DND-41 (cell line): ENCODE measurements around the gene TRERF1.

Experiments used
- ATAC-seq: fragments of 200-7000 bp; cut with Tn5 transposase; 3 replicates; pipeline ENCODE4 v1.9.1; 2021; ENCODE audit warnings: low read depth; ENCODE audit not compliant: insufficient read depth
- DNase-seq: peaks from one replicate; pipeline ENCODE4 v3.0.0-alpha.2; 2020
- H2AFZ ChIP-seq: 2 replicates; pipeline ENCODE4 v1.6.0; 2012; ENCODE audit warnings: low read depth, low read length
- H3K27ac ChIP-seq: 2 replicates; pipeline ENCODE4 v1.5.1; 2012; ENCODE audit warnings: low read length, inconsistent platforms
- H3K27me3 ChIP-seq: fragments of 200-600 bp; sonication (generic); 2 replicates; pipeline ENCODE4 v1.6.0; 2012; ENCODE audit warnings: low read length, mild to moderate bottlenecking, inconsistent platforms; ENCODE audit not compliant: insufficient read depth, poor library complexity
- H3K36me3 ChIP-seq: 2 replicates; pipeline ENCODE4 v1.5.1; 2012; ENCODE audit warnings: low read length, inconsistent platforms; ENCODE audit not compliant: insufficient read depth
- H3K4me1 ChIP-seq: 2 replicates; pipeline ENCODE4 v1.5.1; 2012; ENCODE audit warnings: mild to moderate bottlenecking, low read length; ENCODE audit not compliant: insufficient read depth
- H3K4me2 ChIP-seq: 2 replicates; pipeline ENCODE4 v1.6.0; 2012; ENCODE audit warnings: mild to moderate bottlenecking, moderate library complexity, low read length, inconsistent platforms; ENCODE audit not compliant: insufficient read depth
- H3K4me3 ChIP-seq, 2 experiments: fragments of 200-600 bp in 1 of 2; shearing (Covaris generic) in 1 of 2; 2 replicates each; pipeline ENCODE4 v1.5.1; 2012 to 2016; ENCODE audit warnings: inconsistent platforms in 2 of 2, low read length in 2 of 2, mild to moderate bottlenecking in 2 of 2, low read depth in 1 of 2, moderate library complexity in 1 of 2
- H3K79me2 ChIP-seq: 2 replicates; pipeline ENCODE4 v1.6.0; 2012; ENCODE audit warnings: low read length, inconsistent platforms; ENCODE audit not compliant: insufficient read depth
- H3K9ac ChIP-seq: 2 replicates; pipeline ENCODE4 v1.6.0; 2012; ENCODE audit warnings: low read depth, mild to moderate bottlenecking, inconsistent platforms, low read length, moderate library complexity
- H3K9me3 ChIP-seq: 2 replicates; pipeline ENCODE4 v1.5.1; 2012; ENCODE audit warnings: low read length, moderate library complexity, mild to moderate bottlenecking, inconsistent platforms; ENCODE audit not compliant: insufficient read depth, severe bottlenecking
- H4K20me1 ChIP-seq: 2 replicates; pipeline ENCODE4 v1.6.0; 2012; ENCODE audit warnings: low read length; ENCODE audit not compliant: insufficient read depth
- CTCF ChIP-seq: IDR thresholded peaks from 2 replicates; pipeline ENCODE4 v1.5.1; 2012; ENCODE audit warnings: borderline replicate concordance, low read length, moderate library complexity, mild to moderate bottlenecking; ENCODE audit not compliant: poor library complexity, severe bottlenecking; ENCODE audit errors: extremely low read depth
- EZH2 ChIP-seq: IDR thresholded peaks from 3 replicates; pipeline ENCODE4 v1.6.1; 2012; ENCODE audit warnings: borderline replicate concordance, low read depth, mild to moderate bottlenecking, moderate library complexity, low read length, inconsistent platforms; ENCODE audit not compliant: severe bottlenecking

TRERF1 gene

DNA sequence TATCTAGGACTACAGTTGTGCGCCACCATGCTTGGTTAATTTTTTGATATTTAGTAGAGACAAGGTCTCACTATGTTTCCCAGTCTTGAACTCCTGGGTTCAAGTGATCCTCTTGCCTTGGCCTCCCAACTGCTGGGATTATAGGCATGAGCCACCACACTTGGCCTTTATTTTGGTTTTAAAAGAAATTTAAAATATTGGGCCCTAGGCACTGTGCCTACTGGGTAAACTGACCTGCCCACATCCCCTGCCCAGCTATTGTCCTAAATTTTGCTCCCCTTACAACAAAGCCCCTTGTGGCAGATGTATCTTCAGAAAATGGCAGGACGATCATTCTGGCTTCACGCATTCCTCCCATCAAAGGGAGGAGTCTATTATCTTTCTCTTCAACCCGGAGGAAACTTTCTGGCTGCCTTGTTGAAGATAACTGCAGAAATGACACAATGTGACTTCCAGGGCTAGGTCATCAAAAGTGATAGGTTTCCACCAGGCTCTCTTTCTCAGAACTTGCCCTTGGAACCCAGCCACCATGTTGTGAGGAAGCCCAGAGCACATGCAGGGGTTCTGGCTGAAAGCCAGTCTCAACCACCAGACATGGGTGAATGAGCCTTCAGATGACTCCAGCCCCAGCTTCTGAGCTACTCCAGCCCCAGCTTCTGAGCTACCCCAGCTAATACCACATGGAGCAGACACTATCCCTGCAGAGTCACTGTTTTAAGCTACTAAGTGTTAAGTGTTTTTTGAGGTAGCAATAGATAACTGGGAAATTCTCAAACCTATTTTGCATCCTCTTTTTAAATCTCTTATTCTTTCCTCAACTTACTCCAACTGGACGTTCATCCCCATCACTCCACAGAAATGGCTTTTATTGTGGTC, 252.4 kb downstream of the TRERF1 start:
- H3K4me1 ChIP-seq = no peaks in the 10 kb centered on the region
- DNase-seq (no peak), ATAC-seq (no peak)
- H3K4me2 ChIP-seq = no peak overlapping the region
- no peaks in the 10 kb centered on the region for H3K27me3 ChIP-seq
- no peaks in the 10 kb centered on the region for H4K20me1 ChIP-seq
- H3K36me3 ChIP-seq = peaks cover 8% of the 10 kb centered on the region; the same call in 1 of the 2 replicates
- H3K9me3 ChIP-seq = no peaks in the 10 kb centered on the region
- no peak overlapping the region for H3K27ac ChIP-seq
- no peak overlapping the region for H3K4me3 ChIP-seq
- H3K9ac ChIP-seq = no peak overlapping the region
- H2AFZ ChIP-seq = no peak overlapping the region
- no peaks in the 10 kb centered on the region for H3K79me2 ChIP-seq
- no peak for TF ChIP-seq EZH2
- TF ChIP-seq CTCF = no peak

DNA sequence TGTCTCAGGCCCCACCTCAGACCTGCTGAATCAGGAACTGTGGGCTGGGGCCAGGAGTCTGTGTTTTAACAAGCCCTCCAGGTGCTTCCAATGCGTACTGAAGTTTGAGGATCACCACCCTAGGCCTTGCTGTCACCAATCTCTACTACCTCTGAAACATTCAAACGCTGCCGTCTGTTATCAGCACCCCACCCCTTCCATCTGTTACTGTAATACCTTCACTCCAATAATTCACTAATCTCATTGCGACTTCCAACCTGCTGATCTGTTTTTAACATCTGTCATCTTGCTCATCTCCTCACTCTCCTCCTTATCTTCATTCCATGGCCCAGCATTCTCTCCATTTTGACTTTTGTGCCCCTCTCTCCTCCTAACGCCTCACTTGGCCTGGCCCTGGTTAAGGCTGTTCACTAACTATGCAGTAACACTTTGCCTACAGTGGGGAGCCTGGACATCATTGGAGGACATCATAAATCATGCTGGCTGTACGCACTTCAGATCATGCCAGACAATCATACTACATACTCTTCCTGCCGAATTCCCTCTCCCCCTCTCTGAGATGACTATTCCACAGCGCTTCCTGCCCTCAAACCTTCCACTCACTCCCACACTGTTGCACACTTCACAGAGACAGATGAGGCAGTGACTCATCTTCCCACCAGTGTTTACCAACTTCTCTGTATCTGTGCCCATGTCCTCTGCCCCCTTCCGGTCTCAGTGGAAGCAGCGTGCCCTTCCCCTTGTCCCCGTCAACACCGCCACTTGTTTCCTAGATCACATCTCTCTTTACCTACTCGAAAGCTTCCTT, 254.0 kb downstream of the TRERF1 start:
- H3K36me3 ChIP-seq = peaks cover 7% of the 10 kb centered on the region; the same call in 1 of the 2 replicates
- H3K9ac ChIP-seq = no peak overlapping the region
- TF ChIP-seq EZH2 (no peak), CTCF (no peak)
- H4K20me1 ChIP-seq = no peaks in the 10 kb centered on the region
- H3K4me2 ChIP-seq = no peak overlapping the region
- no peak overlapping the region for H3K27ac ChIP-seq
- no peak for ATAC-seq
- H3K4me3 ChIP-seq = no peak overlapping the region
- no peaks in the 10 kb centered on the region for H3K4me1 ChIP-seq
- H2AFZ ChIP-seq = no peak overlapping the region
- H3K9me3 ChIP-seq = no peaks in the 10 kb centered on the region
- no peaks in the 10 kb centered on the region for H3K27me3 ChIP-seq
- DNase-seq = no peak
- H3K79me2 ChIP-seq = no peaks in the 10 kb centered on the region

DNA sequence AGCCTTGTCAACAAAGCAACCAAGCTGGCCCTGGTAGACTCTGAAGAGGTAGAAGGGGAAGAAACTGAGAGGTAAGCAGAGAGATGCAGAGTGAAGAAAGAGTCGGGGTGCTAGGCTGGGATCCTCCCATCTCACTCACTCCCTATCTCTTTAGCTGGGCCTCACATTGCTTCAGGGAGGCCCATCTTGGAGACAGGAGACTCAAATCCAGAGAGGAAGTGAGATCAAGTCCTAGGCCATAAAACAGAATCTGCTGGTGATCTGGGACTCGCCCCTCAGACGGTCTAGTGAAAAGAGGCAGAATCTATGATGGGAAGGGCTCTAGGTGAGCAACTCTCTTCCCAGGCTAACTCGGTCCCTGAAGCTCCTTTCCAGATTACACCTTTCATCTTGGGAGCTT, 256.3 kb downstream of the TRERF1 start:
- ATAC-seq = no peak
- no peak for DNase-seq
- Histone ChIP-seq H2AFZ (no peak overlapping the region), H3K27ac (no peak overlapping the region), H3K4me2 (no peak overlapping the region), H4K20me1 (no peaks in the 10 kb centered on the region), H3K4me3 (no peak overlapping the region), H3K79me2 (no peaks in the 10 kb centered on the region), H3K9ac (no peak overlapping the region), H3K9me3 (no peaks in the 10 kb centered on the region), H3K27me3 (no peaks in the 10 kb centered on the region), H3K4me1 (no peaks in the 10 kb centered on the region), H3K36me3 (peaks cover 4% of the 10 kb centered on the region; the same call in 1 of the 2 replicates)
- TF ChIP-seq CTCF = no peak
- no peak for TF ChIP-seq EZH2
